Colonic mucosa (tissue), 4 donors: ENCODE data around the gene CD164. TPM values are rescaled to one million over a fixed set of nuclear protein-coding genes. Genes with fewer than 3 reads are reported as not detected.

ENCODE experiments used
- DNase-seq: peaks from one replicate; pipeline ENCODE4 v3.0.0-alpha.2; 2020
- H3K27ac ChIP-seq: fragments of 200-600 bp; one replicate; pipeline ENCODE4 v1.8.0; 2021
- H3K27me3 ChIP-seq: fragments of 200-600 bp; one replicate; pipeline ENCODE4 v1.8.0; 2021
- H3K36me3 ChIP-seq: fragments of 200-600 bp; one replicate; pipeline ENCODE4 v1.8.0; 2021
- H3K4me1 ChIP-seq: fragments of 200-600 bp; one replicate; pipeline ENCODE4 v1.8.0; 2021; ENCODE audit warnings: mild to moderate bottlenecking
- H3K4me3 ChIP-seq: fragments of 200-600 bp; one replicate; pipeline ENCODE4 v1.8.0; 2021
- H3K9ac ChIP-seq, 2 donors: one replicate each; pipeline ENCODE4 v1.7.0; 2013; ENCODE audit warnings: control low read depth in 2 of 2, low read depth in 2 of 2, low read length in 2 of 2
- H3K9me3 ChIP-seq: fragments of 200-600 bp; one replicate; pipeline ENCODE4 v1.8.0; 2021
- intact Hi-C: fragments of 100-400 bp; cut with DNase I; formaldehyde crosslinking; loops from one replicate; pipeline ENCODE4 v1.14.1; 2022
- total RNA-seq, 2 donors: library from RNA; stranded (reverse); fragmentation: NEBNext Ultra II Directional in 1 of 2; extraction: Animal tissue kit (Norgen Biotek cat#: 25700) in 1 of 2; gene quantifications; one replicate each; pipeline ENCODE4 v1.2.1, GENCODE V29; 2021
- TF ChIP-seq, protein P1 (sequence below): fragments of 200-600 bp; IDR thresholded peaks from one replicate; pipeline ENCODE4 v1.8.0; 2022; ENCODE audit warnings: antibody characterized with exemption, mild to moderate bottlenecking
- donor health status: healthy.
- donor health status: DM: no; HTN: no; CAD: no.
- donor health status: DM: no; HTN: no; CAD: no.

The CD164 gene
- total RNA-seq, 2 donors from 2014 or later = 420 to 621 TPM

DNA sequence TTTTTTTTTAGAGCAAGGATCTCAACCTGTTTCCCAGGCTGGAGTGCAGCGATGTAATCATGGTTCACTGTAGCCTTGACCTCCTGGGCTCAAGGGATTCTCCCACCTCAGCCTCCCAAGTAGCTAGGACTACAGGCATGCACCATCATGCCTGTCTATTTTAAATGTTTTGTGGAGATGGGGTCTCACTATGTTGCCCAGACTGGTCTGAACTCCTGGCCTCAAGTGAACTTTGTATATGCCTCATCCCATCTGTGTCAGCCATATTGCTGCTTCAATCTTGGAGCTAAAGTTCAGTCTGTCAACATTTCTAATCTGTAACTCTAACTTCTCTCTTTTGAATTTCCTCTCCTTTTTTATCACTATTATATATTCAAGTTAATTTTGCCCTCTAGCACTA, 54.3 kb downstream of the CD164 start:
- no peak for DNase-seq
- Histone ChIP-seq H3K4me3 (no peak overlapping the region), H3K27ac (no peak overlapping the region), H3K4me1 (no peaks in the 10 kb centered on the region), H3K27me3 (no peaks in the 10 kb centered on the region), H3K9ac (no peak overlapping the region), H3K36me3 (no peaks in the 10 kb centered on the region), H3K9me3 (no peaks in the 10 kb centered on the region)
- TF ChIP-seq, protein P1, sequence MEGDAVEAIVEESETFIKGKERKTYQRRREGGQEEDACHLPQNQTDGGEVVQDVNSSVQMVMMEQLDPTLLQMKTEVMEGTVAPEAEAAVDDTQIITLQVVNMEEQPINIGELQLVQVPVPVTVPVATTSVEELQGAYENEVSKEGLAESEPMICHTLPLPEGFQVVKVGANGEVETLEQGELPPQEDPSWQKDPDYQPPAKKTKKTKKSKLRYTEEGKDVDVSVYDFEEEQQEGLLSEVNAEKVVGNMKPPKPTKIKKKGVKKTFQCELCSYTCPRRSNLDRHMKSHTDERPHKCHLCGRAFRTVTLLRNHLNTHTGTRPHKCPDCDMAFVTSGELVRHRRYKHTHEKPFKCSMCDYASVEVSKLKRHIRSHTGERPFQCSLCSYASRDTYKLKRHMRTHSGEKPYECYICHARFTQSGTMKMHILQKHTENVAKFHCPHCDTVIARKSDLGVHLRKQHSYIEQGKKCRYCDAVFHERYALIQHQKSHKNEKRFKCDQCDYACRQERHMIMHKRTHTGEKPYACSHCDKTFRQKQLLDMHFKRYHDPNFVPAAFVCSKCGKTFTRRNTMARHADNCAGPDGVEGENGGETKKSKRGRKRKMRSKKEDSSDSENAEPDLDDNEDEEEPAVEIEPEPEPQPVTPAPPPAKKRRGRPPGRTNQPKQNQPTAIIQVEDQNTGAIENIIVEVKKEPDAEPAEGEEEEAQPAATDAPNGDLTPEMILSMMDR = no peak
- intact Hi-C loops = no loop called here

DNA sequence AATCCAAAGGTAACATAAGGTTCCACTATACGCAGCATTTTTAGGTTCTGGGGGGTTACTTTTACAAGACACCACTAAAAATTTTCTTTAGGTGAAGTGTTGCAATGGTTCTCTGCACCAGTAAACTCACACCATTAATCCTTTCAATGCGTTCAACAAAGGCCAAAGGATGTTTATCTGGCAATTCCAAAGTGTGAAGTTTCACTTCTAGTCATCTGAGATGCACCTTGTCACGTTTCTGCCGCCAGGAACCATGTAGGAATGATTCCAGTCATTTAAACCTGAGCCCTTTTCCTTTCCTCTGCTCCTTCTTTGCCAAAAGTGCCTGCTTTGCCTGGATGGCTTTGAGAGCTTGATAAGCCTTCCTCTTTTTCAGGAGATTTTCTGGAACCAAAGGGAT, 54.8 kb downstream of the CD164 start:
- TF ChIP-seq, protein P1 = no peak
- Histone ChIP-seq H3K9me3 (no peaks in the 10 kb centered on the region), H3K27ac (no peak overlapping the region), H3K4me3 (no peak overlapping the region), H3K4me1 (no peaks in the 10 kb centered on the region), H3K27me3 (no peaks in the 10 kb centered on the region), H3K9ac (no peak overlapping the region), H3K36me3 (no peaks in the 10 kb centered on the region)
- no peak for DNase-seq
- intact Hi-C loops = no loop called here

DNA sequence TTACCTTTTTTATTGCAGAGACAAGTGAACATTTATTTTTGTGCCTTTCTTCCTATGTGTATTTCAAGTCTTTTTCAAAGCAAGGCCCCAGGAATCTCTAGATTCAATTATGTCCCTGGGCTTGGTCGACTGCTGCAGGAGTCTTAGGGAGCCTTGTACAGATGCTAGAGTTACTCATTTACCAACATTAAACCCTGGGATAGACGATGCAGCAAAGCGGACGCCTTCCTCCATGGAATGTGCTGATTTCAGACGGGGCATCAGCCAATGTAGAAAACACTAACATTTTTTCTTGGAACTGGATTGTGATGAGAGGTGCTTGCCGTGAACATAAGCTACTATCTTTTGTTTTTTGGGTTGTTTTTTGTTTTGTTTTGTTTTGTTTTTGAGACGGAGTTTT, 55.9 kb downstream of the CD164 start:
- Histone ChIP-seq H3K27me3 (no peaks in the 10 kb centered on the region), H3K36me3 (no peaks in the 10 kb centered on the region), H3K27ac (no peak overlapping the region), H3K9me3 (no peaks in the 10 kb centered on the region), H3K4me3 (no peak overlapping the region), H3K4me1 (no peaks in the 10 kb centered on the region), H3K9ac (no peak overlapping the region)
- TF ChIP-seq, protein P1 = no peak
- no peak for DNase-seq
- intact Hi-C loops = no loop called here

DNA sequence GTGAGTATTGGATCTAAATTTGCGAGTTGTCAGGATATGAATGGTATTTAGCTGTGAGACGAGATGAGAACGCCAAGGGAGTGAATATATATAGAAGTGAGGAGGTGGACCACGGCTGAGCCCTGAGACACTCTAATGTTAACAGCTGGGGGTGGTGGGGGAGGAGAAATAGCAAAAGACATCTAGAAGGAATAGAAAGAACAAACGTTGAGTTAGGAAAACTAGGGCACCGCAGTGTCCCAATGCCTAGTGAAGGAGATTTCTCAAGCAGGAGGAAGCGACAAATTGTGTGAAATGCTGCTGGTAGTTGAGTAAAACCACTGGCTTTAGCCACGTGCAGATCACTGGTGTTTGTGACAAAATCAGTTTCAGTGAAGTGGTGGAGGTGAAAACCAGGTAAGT, 56.9 kb downstream of the CD164 start:
- TF ChIP-seq, protein P1 = no peak
- H3K9ac ChIP-seq = no peak overlapping the region
- intact Hi-C loops = no loop called here
- no peak overlapping the region for H3K27ac ChIP-seq
- H3K4me3 ChIP-seq = no peak overlapping the region
- H3K27me3 ChIP-seq = no peaks in the 10 kb centered on the region
- DNase-seq = no peak
- H3K4me1 ChIP-seq = no peaks in the 10 kb centered on the region
- H3K9me3 ChIP-seq = no peaks in the 10 kb centered on the region
- H3K36me3 ChIP-seq = no peaks in the 10 kb centered on the region

DNA sequence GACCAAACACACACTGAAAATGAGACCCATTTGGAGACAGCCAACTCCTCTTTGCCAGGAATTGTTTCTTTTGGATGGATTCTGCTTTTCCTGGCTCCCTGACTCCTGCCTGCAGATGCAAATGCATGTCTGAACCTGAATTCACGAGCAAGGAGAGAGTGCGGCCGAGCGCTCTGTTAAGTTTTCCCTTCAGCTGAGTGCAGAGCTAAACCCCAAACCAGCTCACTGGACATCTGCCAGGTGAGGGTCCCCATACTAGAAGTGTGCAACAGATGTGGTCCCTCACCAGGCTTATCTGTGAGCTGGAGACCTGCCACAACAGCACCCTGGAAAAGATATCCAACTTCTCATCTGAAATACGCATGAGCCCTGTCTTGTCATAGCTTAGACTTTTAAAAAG, 59.0 kb downstream of the CD164 start:
- Histone ChIP-seq H3K9ac (no peak overlapping the region), H3K36me3 (no peaks in the 10 kb centered on the region), H3K27me3 (no peaks in the 10 kb centered on the region), H3K4me3 (no peak overlapping the region), H3K9me3 (no peaks in the 10 kb centered on the region), H3K27ac (no peak overlapping the region), H3K4me1 (peaks cover 4% of the 10 kb centered on the region)
- no peak for DNase-seq
- TF ChIP-seq, protein P1 = no peak
- intact Hi-C loops = no loop called here

DNA sequence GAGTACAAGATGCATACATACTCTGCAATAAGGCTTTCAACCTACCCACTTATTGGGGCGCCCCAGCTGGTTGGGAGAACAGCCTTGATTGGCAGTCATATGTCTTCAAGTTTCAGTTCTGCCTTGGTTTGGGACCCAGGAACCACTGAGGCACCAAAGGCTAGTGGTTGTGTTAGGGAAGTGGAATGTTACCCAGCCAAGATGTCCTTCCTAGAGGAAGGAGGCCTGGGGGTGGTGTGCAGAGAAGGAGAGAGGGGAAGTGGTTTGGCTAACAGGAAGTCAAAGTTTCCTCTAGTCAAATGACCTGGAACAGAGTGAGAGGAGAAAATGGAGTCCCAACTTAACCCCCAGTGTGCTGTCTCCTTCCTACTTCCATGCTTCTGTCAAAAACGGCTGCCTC, 59.4 kb downstream of the CD164 start:
- TF ChIP-seq, protein P1 = no peak
- Histone ChIP-seq H3K4me3 (no peak overlapping the region), H3K27me3 (no peaks in the 10 kb centered on the region), H3K9ac (no peak overlapping the region), H3K4me1 (peaks cover 4% of the 10 kb centered on the region), H3K27ac (no peak overlapping the region), H3K9me3 (no peaks in the 10 kb centered on the region), H3K36me3 (no peaks in the 10 kb centered on the region)
- DNase-seq = no peak
- intact Hi-C loops = no loop called here
